A204.1 (cell line): Measurements from ENCODE around the gene MRPL55.

Experiments used
- FAIRE-seq: peaks from 2 replicates; lab custom pipeline; 2012; peaks lifted over from hg19 to GRCh38; lab: Jason Lieb, UNC

Gene MRPL55

GRCh38 chr1:228147768-228148167 is 38.7 kb upstream of the MRPL55 start:
- no peak for FAIRE-seq

GRCh38 chr1:228147151-228147693 is 38.1 kb upstream of the MRPL55 start:
- no peak for FAIRE-seq

- no peak for FAIRE-seq
Measured at GRCh38 chr1:228146417-228147150, 37.5 kb upstream of the MRPL55 start.

GRCh38 chr1:228145463-228146416 is 36.6 kb upstream of the MRPL55 start:
- no peak for FAIRE-seq

- no peak for FAIRE-seq
Measured at GRCh38 chr1:228144993-228145343, 35.9 kb upstream of the MRPL55 start.

GRCh38 chr1:228144193-228144992 is 35.3 kb upstream of the MRPL55 start:
- FAIRE-seq: no peak

- FAIRE-seq: no peak
Measured at GRCh38 chr1:228143480-228144192, 34.5 kb upstream of the MRPL55 start.

GRCh38 chr1:228142701-228143136 is 33.6 kb upstream of the MRPL55 start:
- no peak for FAIRE-seq

GRCh38 chr1:228142155-228142691 is 33.1 kb upstream of the MRPL55 start:
- FAIRE-seq: no peak

GRCh38 chr1:228141226-228142044 is 32.3 kb upstream of the MRPL55 start:
- FAIRE-seq: no peak

- no peak for FAIRE-seq
Measured at GRCh38 chr1:228140724-228141225, 31.7 kb upstream of the MRPL55 start.

GRCh38 chr1:228139931-228140723 is 31.0 kb upstream of the MRPL55 start, which contains the start of gene GUK1:
TSS of gene GUK1 (plus strand) at chr1:228140279. CDS start at chr1:228140303, 24 bp downstream.
- FAIRE-seq: peak; percentile 97

- no peak for FAIRE-seq
Measured at GRCh38 chr1:228139406-228139930, 30.4 kb upstream of the MRPL55 start.

GRCh38 chr1:228136901-228137300 is 27.8 kb upstream of the MRPL55 start:
- no peak for FAIRE-seq

GRCh38 chr1:228134591-228134990 is 25.5 kb upstream of the MRPL55 start:
- FAIRE-seq: no peak

- FAIRE-seq: no peak
Measured at GRCh38 chr1:228131766-228132165, 22.7 kb upstream of the MRPL55 start.

- FAIRE-seq: no peak
Measured at GRCh38 chr1:228125185-228125584, 16.1 kb upstream of the MRPL55 start.

GRCh38 chr1:228123505-228123904 is 14.4 kb upstream of the MRPL55 start:
- FAIRE-seq: no peak

GRCh38 chr1:228122921-228123441 is 13.9 kb upstream of the MRPL55 start:
- FAIRE-seq: no peak
